ENCODE data around the gene WFDC2.

Gene WFDC2

DNA sequence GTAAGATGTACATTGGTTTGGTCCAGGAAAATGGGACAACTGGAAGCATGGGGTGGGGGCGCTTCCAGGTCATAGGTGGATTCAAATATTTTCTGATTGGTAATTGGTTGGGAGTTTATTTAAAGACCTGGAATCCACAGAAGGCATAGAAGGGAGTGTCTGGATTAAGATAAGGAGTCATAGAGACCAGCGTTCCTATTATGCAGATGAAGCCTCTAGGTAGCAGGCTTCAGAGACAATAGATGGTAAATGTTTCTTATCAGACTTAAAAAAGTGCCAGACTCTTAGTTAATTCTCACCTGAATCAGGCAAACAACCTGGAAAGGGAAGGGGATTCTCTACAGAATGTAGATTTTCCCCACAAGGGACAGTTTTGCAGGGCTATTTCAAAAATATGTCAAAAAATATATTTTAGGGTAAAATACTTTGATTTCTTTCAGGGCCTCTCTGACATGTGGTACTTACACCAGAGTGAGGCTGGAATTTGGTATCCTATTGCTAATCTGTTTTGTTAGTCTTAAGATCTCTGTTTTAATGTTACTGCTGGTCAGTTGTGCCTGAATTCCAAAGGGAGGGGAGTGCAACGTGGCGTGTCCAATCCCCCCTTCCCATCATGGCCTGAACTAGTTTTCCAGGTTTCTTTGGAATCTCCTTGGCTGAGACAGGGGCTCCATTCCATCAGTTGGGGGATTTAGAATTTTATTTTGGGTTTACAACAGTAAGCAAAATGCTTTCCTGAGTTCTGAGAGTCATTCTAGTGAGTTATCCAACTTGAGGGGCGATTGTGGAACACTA lies 28.5 kb upstream of the WFDC2 start:
- H3K4me3 ChIP-seq (ENCODE audit: low read length) = no peak overlapping the region
- no peak for DNase-seq (ENCODE audit: low read depth)
- TF ChIP-seq, protein P1, sequence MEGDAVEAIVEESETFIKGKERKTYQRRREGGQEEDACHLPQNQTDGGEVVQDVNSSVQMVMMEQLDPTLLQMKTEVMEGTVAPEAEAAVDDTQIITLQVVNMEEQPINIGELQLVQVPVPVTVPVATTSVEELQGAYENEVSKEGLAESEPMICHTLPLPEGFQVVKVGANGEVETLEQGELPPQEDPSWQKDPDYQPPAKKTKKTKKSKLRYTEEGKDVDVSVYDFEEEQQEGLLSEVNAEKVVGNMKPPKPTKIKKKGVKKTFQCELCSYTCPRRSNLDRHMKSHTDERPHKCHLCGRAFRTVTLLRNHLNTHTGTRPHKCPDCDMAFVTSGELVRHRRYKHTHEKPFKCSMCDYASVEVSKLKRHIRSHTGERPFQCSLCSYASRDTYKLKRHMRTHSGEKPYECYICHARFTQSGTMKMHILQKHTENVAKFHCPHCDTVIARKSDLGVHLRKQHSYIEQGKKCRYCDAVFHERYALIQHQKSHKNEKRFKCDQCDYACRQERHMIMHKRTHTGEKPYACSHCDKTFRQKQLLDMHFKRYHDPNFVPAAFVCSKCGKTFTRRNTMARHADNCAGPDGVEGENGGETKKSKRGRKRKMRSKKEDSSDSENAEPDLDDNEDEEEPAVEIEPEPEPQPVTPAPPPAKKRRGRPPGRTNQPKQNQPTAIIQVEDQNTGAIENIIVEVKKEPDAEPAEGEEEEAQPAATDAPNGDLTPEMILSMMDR (conservative IDR thresholded peaks at IDR 0.05; ENCODE audit: low read depth, low read length) = no peak

DNA sequence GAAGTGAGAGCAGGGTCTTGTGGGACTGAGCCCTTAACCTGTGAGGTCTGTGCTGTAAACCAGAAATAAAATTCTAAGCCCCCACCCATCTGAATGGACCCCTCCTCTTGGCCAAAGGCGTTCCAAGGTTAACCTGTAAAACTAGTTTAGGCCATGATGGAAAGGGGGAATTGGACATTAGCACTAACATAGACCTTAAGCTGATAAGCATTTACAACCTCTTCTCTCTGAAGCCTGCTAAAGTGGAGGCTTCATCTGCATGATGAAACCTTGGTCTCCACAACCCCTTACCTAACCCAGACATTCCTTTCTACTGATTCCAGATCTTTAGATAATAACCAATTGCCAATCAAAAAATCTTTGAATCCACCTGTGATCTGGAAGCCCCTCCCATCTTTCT lies 27.8 kb upstream of the WFDC2 start:
- no peak overlapping the region for H3K4me3 ChIP-seq (ENCODE audit: low read length)
- TF ChIP-seq, protein P1 (conservative IDR thresholded peaks at IDR 0.05; ENCODE audit: low read depth, low read length) = no peak
- DNase-seq (ENCODE audit: low read depth) = no peak

DNA sequence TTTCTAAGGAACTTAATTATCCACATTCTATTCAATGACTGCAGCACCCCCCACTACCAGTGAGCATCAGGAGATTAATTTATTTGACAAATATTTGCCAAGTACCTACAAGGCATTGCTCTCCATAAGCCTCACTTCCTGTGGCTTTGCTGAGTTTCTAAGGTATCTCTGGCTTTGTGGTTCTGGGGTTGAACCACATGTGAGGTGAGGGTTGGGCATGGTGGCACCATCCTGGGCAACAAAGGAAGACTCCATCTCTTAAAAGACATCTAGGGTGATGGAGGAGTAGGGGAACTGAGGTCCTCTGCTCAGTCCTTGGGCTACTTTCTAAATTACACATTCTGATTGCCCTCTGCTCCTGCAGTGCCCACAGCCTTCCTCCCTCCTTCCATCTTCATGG lies 25.5 kb upstream of the WFDC2 start:
- H3K4me3 ChIP-seq (ENCODE audit: low read length) = no peak overlapping the region
- TF ChIP-seq, protein P1 (conservative IDR thresholded peaks at IDR 0.05; ENCODE audit: low read depth, low read length) = no peak
- DNase-seq (ENCODE audit: low read depth) = no peak

DNA sequence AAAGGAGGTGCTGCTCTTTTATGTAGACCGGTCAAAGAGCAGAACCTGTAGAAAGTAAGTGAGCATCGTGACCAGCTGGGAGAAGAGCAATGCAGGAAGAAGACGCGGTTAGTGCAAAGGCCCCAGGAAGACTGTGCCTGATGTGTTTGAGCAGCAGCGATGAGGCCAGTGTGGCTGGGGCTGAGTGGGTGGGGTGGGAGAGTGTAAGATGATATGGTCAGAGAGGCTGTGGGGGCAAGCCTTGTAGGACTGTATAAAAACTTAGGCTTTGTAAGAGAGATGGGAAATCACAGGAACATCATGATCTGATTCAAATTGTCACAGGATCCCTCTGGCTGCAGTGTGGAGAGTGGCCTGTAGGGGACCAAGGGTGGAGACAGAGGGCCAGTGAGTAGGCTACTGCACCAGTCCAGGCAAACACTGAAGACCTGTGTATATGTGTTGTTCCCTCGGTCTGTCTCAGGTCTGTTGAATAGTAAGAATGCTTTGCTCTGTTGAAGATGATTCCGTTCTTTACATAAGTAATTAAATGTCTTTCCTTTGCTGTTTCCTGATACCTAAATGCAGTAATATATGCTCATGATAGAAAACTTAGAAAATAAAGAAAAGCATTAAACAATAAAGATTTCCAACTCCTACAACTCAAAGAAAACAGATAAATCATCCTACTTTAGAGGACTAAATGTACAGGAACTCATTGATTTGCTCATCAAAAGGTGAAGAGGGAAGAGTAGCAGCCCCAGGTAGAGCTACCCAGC lies 23.6 kb upstream of the WFDC2 start:
- DNase-seq (ENCODE audit: low read depth) = no peak
- H3K4me3 ChIP-seq (ENCODE audit: low read length) = no peak overlapping the region
- TF ChIP-seq, protein P1 (conservative IDR thresholded peaks at IDR 0.05; ENCODE audit: low read depth, low read length) = peak; percentile 60

DNA sequence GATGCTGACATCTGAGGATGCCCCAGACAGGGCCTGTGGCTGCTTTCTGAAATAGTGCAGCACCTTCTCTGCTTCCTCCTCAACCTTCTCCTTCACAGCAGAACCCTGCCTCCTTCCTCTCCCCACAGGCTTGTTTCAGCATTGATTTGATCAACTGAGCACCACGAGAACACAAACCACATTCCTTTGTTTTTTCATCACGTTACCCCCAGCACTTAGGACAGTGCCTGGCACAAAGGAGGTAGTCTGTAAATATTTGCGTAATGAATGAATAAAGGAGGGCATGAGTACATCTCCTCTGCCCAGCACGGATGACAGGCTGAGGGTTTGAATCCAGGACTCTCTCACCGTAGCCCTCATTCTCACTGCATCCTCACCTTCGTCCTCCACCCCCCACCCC lies 21.3 kb upstream of the WFDC2 start:
- no peak for DNase-seq (ENCODE audit: low read depth)
- TF ChIP-seq, protein P1 (conservative IDR thresholded peaks at IDR 0.05; ENCODE audit: low read depth, low read length) = no peak
- H3K4me3 ChIP-seq (ENCODE audit: low read length) = no peak overlapping the region

DNA sequence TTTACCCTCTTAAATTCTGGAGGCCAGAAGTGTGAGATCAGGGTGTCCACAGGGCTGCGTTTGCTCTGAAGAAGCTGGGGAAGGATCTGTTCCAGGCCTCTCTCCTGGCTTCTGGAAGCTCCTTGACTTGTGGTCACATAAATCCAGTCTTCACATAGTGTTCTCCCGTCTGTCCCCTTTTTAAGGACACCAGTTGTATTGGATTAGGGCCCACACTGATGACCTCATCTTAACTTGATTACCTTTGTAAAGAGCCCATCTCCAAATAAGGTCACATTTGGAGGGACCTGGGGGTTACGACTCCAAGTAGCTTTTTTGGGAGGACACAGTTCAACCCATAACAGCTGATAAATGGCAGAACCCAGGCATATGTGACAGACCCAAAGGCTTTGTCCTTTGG lies 20.0 kb upstream of the WFDC2 start:
- DNase-seq (ENCODE audit: low read depth) = no peak
- TF ChIP-seq, protein P1 (conservative IDR thresholded peaks at IDR 0.05; ENCODE audit: low read depth, low read length) = no peak
- no peak overlapping the region for H3K4me3 ChIP-seq (ENCODE audit: low read length)
